B cell (primary cell): ENCODE measurements around the gene MPDZ.

Source experiments
- CTCF ChIP-seq: fragments of 200-600 bp; IDR thresholded peaks from one replicate; pipeline ENCODE4 v1.8.0; 2022; ENCODE audit warnings: antibody characterized with exemption, mild to moderate bottlenecking
- EZH2 ChIP-seq: IDR thresholded peaks from 2 replicates; pipeline ENCODE4 v1.6.1; 2012; ENCODE audit warnings: borderline replicate concordance, low read depth, mild to moderate bottlenecking, moderate library complexity, low read length; ENCODE audit not compliant: insufficient read depth, poor library complexity, severe bottlenecking

- TF ChIP-seq CTCF (no peak), EZH2 (no peak)
These were observed 26.6 kb downstream of the MPDZ start for GRCh38 chr9:13252852-13253251.
